Activated CD4-positive, alpha-beta T cell treated with anti-CD3 and anti-CD28 coated beads, Interleukin-2, amount 50 U/mL, for 4 hours (primary cell): ENCODE measurements around the gene ELAVL2.

Source experiments
- DNase-seq, 2 experiments: peaks; one replicate each; pipeline ENCODE4 v3.0.0-alpha.2; 2020

ELAVL2 gene

GRCh38 chr9:23659346-23660006 lies 166.6 kb downstream of the ELAVL2 start:
- DNase-seq = no peak

GRCh38 chr9:23658376-23659258 lies 167.4 kb downstream of the ELAVL2 start:
- no peak for DNase-seq

- no peak for DNase-seq
These were observed 175.0 kb downstream of the ELAVL2 start for GRCh38 chr9:23651051-23651450.

GRCh38 chr9:23648651-23649050 lies 177.4 kb downstream of the ELAVL2 start:
- no peak for DNase-seq

GRCh38 chr9:23644896-23645295 lies 181.1 kb downstream of the ELAVL2 start:
- no peak for DNase-seq

- no peak for DNase-seq
These were observed 181.7 kb downstream of the ELAVL2 start for GRCh38 chr9:23644326-23644725.

GRCh38 chr9:23643656-23644258 lies 182.3 kb downstream of the ELAVL2 start:
- DNase-seq = no peak
